ENCODE data around the gene TTC23L. TPM values are rescaled to one million over a fixed set of nuclear protein-coding genes. Genes with fewer than 3 reads are reported as not detected.
A peak's percentile ranks its signal among the peaks of the same experiment; 100 is the strongest.

TTC23L gene
- total and polyA plus RNA-seq, 4 donors, result 0.51 to 4.4 (median 1.1) TPM

DNA sequence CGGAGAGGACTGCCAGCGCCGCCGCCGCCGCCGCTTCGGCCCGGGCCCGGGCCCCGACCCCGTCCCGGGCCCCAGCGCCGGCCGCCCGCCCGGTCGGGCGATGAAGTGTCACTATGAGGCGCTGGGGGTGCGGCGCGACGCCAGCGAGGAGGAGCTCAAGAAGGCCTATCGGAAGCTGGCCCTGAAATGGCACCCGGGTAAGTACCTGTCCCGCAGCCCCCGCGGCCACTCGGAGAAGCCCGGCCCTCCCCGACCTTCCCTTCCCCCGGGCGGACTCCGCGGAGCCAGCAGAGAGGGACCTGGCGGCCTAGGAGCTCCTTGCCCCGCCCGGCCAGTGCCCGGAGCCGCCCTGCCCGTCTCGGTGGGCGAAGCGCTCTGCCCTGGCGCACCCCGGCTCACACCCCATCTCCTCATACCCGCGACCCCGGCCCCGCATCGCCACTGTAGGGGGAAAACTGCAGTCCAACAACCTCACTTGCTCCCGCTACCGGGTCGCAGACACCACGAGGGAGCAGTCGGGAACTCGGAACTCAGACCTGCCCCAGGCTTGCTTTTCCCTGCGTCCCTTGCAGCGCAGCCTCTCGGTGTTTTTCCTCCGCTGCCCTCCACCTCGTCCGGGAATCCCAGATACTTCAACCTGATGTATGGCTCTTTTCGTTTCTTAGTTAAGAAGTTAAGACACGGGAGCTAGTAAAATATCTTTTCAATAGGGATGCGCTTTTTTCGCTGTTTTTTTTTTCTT lies 90.9 kb downstream of the TTC23L start:
- peaks cover 5 to 14% (median 11%) of the 10 kb centered on the region in 5 donors for H3K4me1 ChIP-seq (ENCODE audit: control insufficient read depth in 5 of 5, insufficient read depth in 5 of 5, low read length in 5 of 5)
- WGBS, 2 donors, result 0 to 1% methylated on average over 47 to 70 of the region's 70 CpGs
- H3K27me3 ChIP-seq (ENCODE audit: control insufficient read depth in 3 of 3, insufficient read depth in 3 of 3, low read length in 2 of 3), result no peaks in the 10 kb centered on the region
- peak overlapping the region; percentile 81 to 85 for H3K9ac ChIP-seq (ENCODE audit: insufficient read depth in 1 of 2, low read length in 2 of 2)
- no peaks in the 10 kb centered on the region for H3K9me3 ChIP-seq (ENCODE audit: control insufficient read depth in 4 of 4, insufficient read depth in 3 of 4, low read length in 3 of 4)
- TF ChIP-seq CTCF (IDR thresholded peaks at IDR 0.05; ENCODE audit: control extremely low read depth, extremely low read depth), result no peak
- DNase-seq (peak; percentile 84 to 89 (median 87)), ATAC-seq (ENCODE audit: insufficient read depth, low FRiP score) (peak; percentile 65)
- peak overlapping the region; percentile 73 for H3K4me3 ChIP-seq
- peak overlapping the region; percentile 91 to 93 for H3K27ac ChIP-seq (ENCODE audit: low read depth in 1 of 2, low read length in 1 of 2)
- H3K36me3 ChIP-seq (ENCODE audit: control insufficient read depth in 4 of 4, insufficient read depth in 4 of 4, low read length in 4 of 4), result peaks cover 3 to 12% (median 7%) of the 10 kb centered on the region in 4 donors

DNA sequence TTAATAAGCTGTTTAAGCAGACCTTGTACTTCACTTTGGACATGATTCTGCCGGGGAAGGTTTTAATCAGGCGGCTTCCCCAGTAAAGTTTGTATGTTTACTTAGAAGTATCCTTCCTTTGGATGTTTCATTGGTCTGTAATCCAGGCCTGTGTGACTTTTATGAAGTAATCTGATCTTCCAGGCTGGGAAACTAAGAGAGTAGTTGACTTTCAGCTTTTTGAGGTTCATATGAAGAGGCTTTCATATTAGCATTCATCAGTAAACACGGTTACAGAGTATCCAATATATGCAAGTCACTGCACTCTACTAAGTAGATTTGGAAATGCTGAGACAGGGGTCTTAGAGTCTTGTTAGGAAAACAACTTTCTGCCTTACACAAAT lies 91.5 kb downstream of the TTC23L start:
- Histone ChIP-seq H3K36me3 (ENCODE audit: control insufficient read depth in 4 of 4, insufficient read depth in 4 of 4, low read length in 4 of 4) (peaks cover 0 to 12% (median 6%) of the 10 kb centered on the region in 4 donors), H3K27me3 (ENCODE audit: control insufficient read depth in 3 of 3, insufficient read depth in 3 of 3, low read length in 2 of 3) (no peaks in the 10 kb centered on the region)
- WGBS, 2 donors, result 0 to 1% methylated on average over 3 of the region's 3 CpGs

DNA sequence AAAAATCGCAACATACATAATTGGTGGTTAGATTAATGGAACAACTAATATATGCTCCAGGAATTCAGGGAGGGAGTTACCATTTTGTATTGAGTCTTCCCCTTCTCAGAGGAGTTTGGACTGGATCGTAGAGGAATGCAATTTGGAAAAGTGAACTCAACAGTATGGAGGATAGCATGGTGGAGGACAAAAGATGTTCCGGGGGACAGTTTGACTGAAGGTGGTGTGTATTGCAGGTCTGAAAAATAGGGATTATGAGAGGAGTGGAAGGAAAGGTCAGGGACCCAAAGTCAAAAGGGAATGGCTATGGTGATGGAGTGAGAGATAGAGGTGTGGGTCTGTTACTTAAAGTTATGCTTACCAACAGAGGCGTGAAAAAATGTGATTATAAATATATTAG lies 91.9 kb downstream of the TTC23L start:
- DNase-seq, result no peak
- TF ChIP-seq CTCF (IDR thresholded peaks at IDR 0.05; ENCODE audit: control extremely low read depth, extremely low read depth), result no peak
- ATAC-seq (ENCODE audit: insufficient read depth, low FRiP score), result no peak

More for the DNA sequence above, 91.5 kb downstream of the TTC23L start:
- H3K4me1 ChIP-seq (ENCODE audit: control insufficient read depth in 5 of 5, insufficient read depth in 5 of 5, low read length in 5 of 5), result peaks cover 6 to 14% (median 11%) of the 10 kb centered on the region in 5 donors
- H3K27ac ChIP-seq (ENCODE audit: low read depth in 1 of 2, low read length in 1 of 2), result peak overlapping the region in 1 of 2 donors; percentile 91
- peak in 1 of 3 donors; percentile 31 for DNase-seq
- H3K9ac ChIP-seq (ENCODE audit: insufficient read depth in 1 of 2, low read length in 2 of 2), result peak overlapping the region; percentile 81 to 85
- H3K9me3 ChIP-seq (ENCODE audit: control insufficient read depth in 4 of 4, insufficient read depth in 3 of 4, low read length in 3 of 4), result no peaks in the 10 kb centered on the region
- no peak for ATAC-seq (ENCODE audit: insufficient read depth, low FRiP score)
- TF ChIP-seq CTCF (IDR thresholded peaks at IDR 0.05; ENCODE audit: control extremely low read depth, extremely low read depth), result no peak
- H3K4me3 ChIP-seq, result peak overlapping the region; percentile 73

More for the DNA sequence above, 91.9 kb downstream of the TTC23L start:
- H3K27me3 ChIP-seq (ENCODE audit: control insufficient read depth in 3 of 3, insufficient read depth in 3 of 3, low read length in 2 of 3), result no peaks in the 10 kb centered on the region
- H3K4me3 ChIP-seq, result no peak overlapping the region
- H3K36me3 ChIP-seq (ENCODE audit: control insufficient read depth in 4 of 4, insufficient read depth in 4 of 4, low read length in 4 of 4), result peaks cover 0 to 9% (median 4%) of the 10 kb centered on the region in 4 donors
- peaks cover 6 to 14% (median 11%) of the 10 kb centered on the region in 5 donors for H3K4me1 ChIP-seq (ENCODE audit: control insufficient read depth in 5 of 5, insufficient read depth in 5 of 5, low read length in 5 of 5)
- WGBS, 2 donors, result 75 to 83% methylated on average over 4 of the region's 4 CpGs
- H3K9ac ChIP-seq (ENCODE audit: insufficient read depth in 1 of 2, low read length in 2 of 2), result peak overlapping the region in 1 of 2 donors; percentile 19
- H3K27ac ChIP-seq (ENCODE audit: low read depth in 1 of 2, low read length in 1 of 2), result peak overlapping the region in 1 of 2 donors; percentile 91
- no peaks in the 10 kb centered on the region for H3K9me3 ChIP-seq (ENCODE audit: control insufficient read depth in 4 of 4, insufficient read depth in 3 of 4, low read length in 3 of 4)
